Vagina (tissue), 2 donors: ENCODE data around the gene FOXN1.

Source experiments
- CTCF ChIP-seq, 3 experiments: fragments of 450-650 bp in 2 of 3; fragments of 200-600 bp in 1 of 3; sonication (generic) in 1 of 3; IDR thresholded peaks; one replicate each; pipeline ENCODE4 v1.5.1; 2017 to 2019; ENCODE audit warnings: antibody characterized with exemption in 3 of 3, mild to moderate bottlenecking in 2 of 3, moderate library complexity in 2 of 3
- POLR2A ChIP-seq, 2 donors: fragments of 450-650 bp; IDR thresholded peaks; one replicate each; pipeline ENCODE4 v1.6.1; 2017; ENCODE audit warnings: antibody characterized with exemption in 2 of 2, mild to moderate bottlenecking in 2 of 2, moderate library complexity in 2 of 2
- POLR2AphosphoS5 ChIP-seq, 2 donors: sonication (generic); formaldehyde crosslinking; IDR thresholded peaks; one replicate each; pipeline ENCODE4 v1.9.0; 2017; ENCODE audit warnings: antibody characterized with exemption in 2 of 2, mild to moderate bottlenecking in 2 of 2, low read depth in 1 of 2; ENCODE audit not compliant: insufficient read depth in 1 of 2

- TF ChIP-seq CTCF (IDR thresholded peaks at IDR 0.05) (no peak), POLR2AphosphoS5 (IDR thresholded peaks at IDR 0.05; ENCODE audit: insufficient read depth in 1 of 2, low read depth in 1 of 2) (no peak), POLR2A (IDR thresholded peaks at IDR 0.05) (no peak)
These were observed 45.5 kb downstream of the FOXN1 start for GRCh38 chr17:28551421-28552175.
